Activated naive CD4-positive, alpha-beta T cell (primary cell): ENCODE results near the gene LMOD1.
"Not testable (repeated sequence)": the region's sequence is repeated elsewhere in the genome, so short reads cannot be mapped to it uniquely, and the experiment has no call there.

Source experiments
- DNase-seq, 4 experiments: peaks; one replicate each; lab custom pipeline; 2025; lab: John Stamatoyannopoulos, UW

The LMOD1 gene

GRCh38 chr1:201861448-201861847 is 84.9 kb downstream of the LMOD1 start:
- DNase-seq, result no peak

- DNase-seq, result no peak
Measured at GRCh38 chr1:201859424-201859823, 86.9 kb downstream of the LMOD1 start.

- not testable (repeated sequence) for DNase-seq
Measured at GRCh38 chr1:201856722-201857121, 89.6 kb downstream of the LMOD1 start.

GRCh38 chr1:201851949-201852348 is 94.4 kb downstream of the LMOD1 start:
- DNase-seq, result no peak

GRCh38 chr1:201850053-201850397 is 96.3 kb downstream of the LMOD1 start:
- DNase-seq, result no peak

GRCh38 chr1:201849372-201850052 is 96.8 kb downstream of the LMOD1 start:
- no peak for DNase-seq

- DNase-seq, result no peak
Measured at GRCh38 chr1:201848230-201848629, 98.1 kb downstream of the LMOD1 start.

- DNase-seq, result no peak
Measured at GRCh38 chr1:201847150-201847549, 99.2 kb downstream of the LMOD1 start.
